Liver (tissue), 9 donors: ENCODE results near the gene LRRC4. TPM values are rescaled to one million over a fixed set of nuclear protein-coding genes. Genes with fewer than 3 reads are reported as not detected.

Experiments
- DNase-seq: peaks from one replicate; pipeline ENCODE4 v3.0.0-alpha.2; 2017; ENCODE audit warnings: low spot score
- H3K27ac ChIP-seq, 2 donors: one replicate each; pipeline ENCODE4 v1.7.0; 2013; ENCODE audit warnings: inconsistent platforms in 2 of 2, low read length in 2 of 2, control low read depth in 1 of 2, low read depth in 1 of 2, mild to moderate bottlenecking in 1 of 2
- H3K27me3 ChIP-seq, 4 donors: one replicate each; pipeline versions ENCODE4 v1.6.1 to v1.7.0; 2013; ENCODE audit warnings: low read length in 3 of 4, inconsistent platforms in 1 of 4, mild to moderate bottlenecking in 1 of 4, moderate library complexity in 1 of 4; ENCODE audit not compliant: control insufficient read depth in 4 of 4, insufficient read depth in 4 of 4
- H3K36me3 ChIP-seq, 4 donors: one replicate each; pipeline versions ENCODE4 v1.6.1 to v1.7.0; 2013; ENCODE audit warnings: low read length in 3 of 4, mild to moderate bottlenecking in 3 of 4, low read depth in 1 of 4, moderate library complexity in 1 of 4; ENCODE audit not compliant: control insufficient read depth in 4 of 4, insufficient read depth in 3 of 4
- H3K4me1 ChIP-seq, 4 donors: one replicate each; pipeline versions ENCODE4 v1.6.1 to v1.7.0; 2013; ENCODE audit warnings: low read length in 3 of 4, mild to moderate bottlenecking in 3 of 4, moderate library complexity in 1 of 4; ENCODE audit not compliant: control insufficient read depth in 4 of 4, insufficient read depth in 4 of 4
- H3K4me3 ChIP-seq, 3 donors: one replicate each; pipeline versions ENCODE4 v1.6.1 to v1.7.0; 2013; ENCODE audit warnings: low read length in 3 of 3, control low read depth in 1 of 3, low read depth in 1 of 3, mild to moderate bottlenecking in 1 of 3
- H3K9ac ChIP-seq, 2 donors: one replicate each; pipeline ENCODE4 v1.7.0; 2013; ENCODE audit warnings: low read length in 2 of 2, mild to moderate bottlenecking in 2 of 2, moderate library complexity in 2 of 2, control low read depth in 1 of 2, low read depth in 1 of 2
- H3K9me3 ChIP-seq, 4 donors: one replicate each; pipeline versions ENCODE4 v1.6.1 to v1.7.0; 2013; ENCODE audit warnings: low read length in 3 of 4; ENCODE audit not compliant: control insufficient read depth in 4 of 4
- EGR1 ChIP-seq, 2 donors: IDR thresholded peaks; 2 replicates each; pipeline ENCODE4 v1.6.1; 2016 to 2018; ENCODE audit warnings: antibody characterized with exemption in 2 of 2, low read depth in 2 of 2
- FOXA1 ChIP-seq: IDR thresholded peaks from 2 replicates; pipeline ENCODE4 v1.6.1; 2016; ENCODE audit warnings: antibody characterized with exemption
- FOXA2 ChIP-seq: IDR thresholded peaks from 2 replicates; pipeline ENCODE4 v1.6.1; 2016; ENCODE audit warnings: antibody characterized with exemption
- GABPA ChIP-seq, 2 donors: IDR thresholded peaks in 1 of 2; conservative IDR thresholded peaks in 1 of 2; 2 replicates each; pipeline ENCODE4 v1.6.1; 2016; ENCODE audit warnings: antibody characterized with exemption in 2 of 2, mild to moderate bottlenecking in 1 of 2, moderate library complexity in 1 of 2
- HNF4A ChIP-seq, 2 donors: conservative IDR thresholded peaks; 2 replicates each; pipeline ENCODE4 v1.6.1; 2016; ENCODE audit warnings: antibody characterized with exemption in 2 of 2, mild to moderate bottlenecking in 2 of 2
- HNF4G ChIP-seq: IDR thresholded peaks from 2 replicates; pipeline ENCODE4 v1.6.1; 2016; ENCODE audit warnings: antibody characterized with exemption
- JUND ChIP-seq, 2 donors: IDR thresholded peaks; 2 replicates each; pipeline ENCODE4 v1.6.1; 2016; ENCODE audit warnings: antibody characterized with exemption in 2 of 2
- MAX ChIP-seq: IDR thresholded peaks from 2 replicates; pipeline ENCODE4 v1.6.1; 2016; ENCODE audit warnings: antibody characterized with exemption
- NR2F2 ChIP-seq: IDR thresholded peaks from 2 replicates; pipeline ENCODE4 v1.6.1; 2016; ENCODE audit warnings: antibody characterized with exemption
- RAD21 ChIP-seq, 2 donors: IDR thresholded peaks; 2 replicates each; pipeline ENCODE4 v1.6.1; 2016; ENCODE audit warnings: antibody characterized with exemption in 2 of 2, mild to moderate bottlenecking in 2 of 2
- RXRA ChIP-seq, 2 donors: IDR thresholded peaks; 2 replicates each; pipeline ENCODE4 v1.6.1; 2017 to 2018; ENCODE audit warnings: antibody characterized with exemption in 2 of 2, mild to moderate bottlenecking in 1 of 2
- SP1 ChIP-seq: IDR thresholded peaks from 2 replicates; pipeline ENCODE4 v1.6.1; 2018; ENCODE audit warnings: antibody characterized with exemption, mild to moderate bottlenecking
- TAF1 ChIP-seq: conservative IDR thresholded peaks from 2 replicates; pipeline ENCODE4 v1.6.1; 2016; ENCODE audit warnings: antibody characterized with exemption, mild to moderate bottlenecking
- YY1 ChIP-seq: IDR thresholded peaks from 2 replicates; pipeline ENCODE4 v1.6.1; 2016; ENCODE audit warnings: antibody characterized with exemption, mild to moderate bottlenecking
- WGBS: extraction: QIAGEN DNeasy Blood & Tissue Kit; methylation state at CpG from one replicate; pipeline ENCODE4 v1.1.7; 2013; 5-methylcytosine and 5-hydroxymethylcytosine counted together
- polyA plus RNA-seq, 2 donors: library from polyadenylated mRNA; stranded (reverse) in 1 of 2; unstranded in 1 of 2; fragments of 200-250 nt in 1 of 2; fragments of >200 nt in 1 of 2; fragmentation: Nextera tagmentation in 1 of 2; extraction: Ambion mirVana in 1 of 2; gene quantifications; one replicate each; pipeline versions ENCODE4 v1.2.1 to v1.2.3, GENCODE V29; 2013 to 2015
- total RNA-seq, 2 donors: library from RNA; depleted of rRNA; stranded (reverse); fragments of >200 nt; gene quantifications; one replicate each; pipeline ENCODE4 v1.2.3, GENCODE V29; 2014
- TF ChIP-seq, protein P1 (sequence below): fragments of 150-350 bp; IDR thresholded peaks from 2 replicates; pipeline ENCODE4 v1.5.1; 2017; ENCODE audit warnings: improper control_type of control experiment, low read depth, low read length; ENCODE audit not compliant: missing input control
- TF ChIP-seq, protein P2 (sequence below): IDR thresholded peaks from 2 replicates; pipeline ENCODE4 v1.6.1; 2016; ENCODE audit warnings: antibody characterized with exemption, mild to moderate bottlenecking
- TF ChIP-seq, protein P3 (sequence below): IDR thresholded peaks from 2 replicates; pipeline ENCODE4 v1.6.1; 2016; ENCODE audit warnings: antibody characterized with exemption
- TF ChIP-seq, protein P4 (sequence below): IDR thresholded peaks from 2 replicates; pipeline ENCODE4 v1.6.1; 2016; ENCODE audit warnings: antibody characterized with exemption
- donor health status: healthy.
- donor health status: healthy.
- donor health status: healthy.
- donor health status: healthy.
- donor health status: healthy.

LRRC4 gene
- total and polyA plus RNA-seq, 4 donors = 0.54 to 2.7 (median 1.2) TPM

GRCh38 chr7:127979113-127979727 lies 52.0 kb downstream of the LRRC4 start (continued):
- TF ChIP-seq, protein P1, sequence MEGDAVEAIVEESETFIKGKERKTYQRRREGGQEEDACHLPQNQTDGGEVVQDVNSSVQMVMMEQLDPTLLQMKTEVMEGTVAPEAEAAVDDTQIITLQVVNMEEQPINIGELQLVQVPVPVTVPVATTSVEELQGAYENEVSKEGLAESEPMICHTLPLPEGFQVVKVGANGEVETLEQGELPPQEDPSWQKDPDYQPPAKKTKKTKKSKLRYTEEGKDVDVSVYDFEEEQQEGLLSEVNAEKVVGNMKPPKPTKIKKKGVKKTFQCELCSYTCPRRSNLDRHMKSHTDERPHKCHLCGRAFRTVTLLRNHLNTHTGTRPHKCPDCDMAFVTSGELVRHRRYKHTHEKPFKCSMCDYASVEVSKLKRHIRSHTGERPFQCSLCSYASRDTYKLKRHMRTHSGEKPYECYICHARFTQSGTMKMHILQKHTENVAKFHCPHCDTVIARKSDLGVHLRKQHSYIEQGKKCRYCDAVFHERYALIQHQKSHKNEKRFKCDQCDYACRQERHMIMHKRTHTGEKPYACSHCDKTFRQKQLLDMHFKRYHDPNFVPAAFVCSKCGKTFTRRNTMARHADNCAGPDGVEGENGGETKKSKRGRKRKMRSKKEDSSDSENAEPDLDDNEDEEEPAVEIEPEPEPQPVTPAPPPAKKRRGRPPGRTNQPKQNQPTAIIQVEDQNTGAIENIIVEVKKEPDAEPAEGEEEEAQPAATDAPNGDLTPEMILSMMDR = no peak
- TF ChIP-seq RAD21 (IDR thresholded peaks at IDR 0.05) (no peak), JUND (IDR thresholded peaks at IDR 0.05) (no peak), FOXA1 (no peak), TAF1 (no peak), NR2F2 (no peak), GABPA (IDR thresholded peaks at IDR 0.05 in 1 of 2, conservative IDR thresholded peaks at IDR 0.05 in 1 of 2) (no peak), RXRA (IDR thresholded peaks at IDR 0.05) (no peak)

- Histone ChIP-seq H3K4me3 (no peak overlapping the region), H3K9ac (no peak overlapping the region), H3K36me3 (peaks cover 3 to 11% (median 8%) of the 10 kb centered on the region in 4 donors), H3K27ac (no peak overlapping the region), H3K4me1 (no peaks in the 10 kb centered on the region), H3K27me3 (no peaks in the 10 kb centered on the region), H3K9me3 (no peaks in the 10 kb centered on the region)
- WGBS = over 99% methylated on average over 4 of the region's 4 CpGs
- TF ChIP-seq EGR1 (IDR thresholded peaks at IDR 0.05; ENCODE audit: low read depth in 2 of 2) = no peak
- no peak for TF ChIP-seq YY1
- TF ChIP-seq HNF4G = no peak
- no peak for TF ChIP-seq SP1
- TF ChIP-seq, protein P2, sequence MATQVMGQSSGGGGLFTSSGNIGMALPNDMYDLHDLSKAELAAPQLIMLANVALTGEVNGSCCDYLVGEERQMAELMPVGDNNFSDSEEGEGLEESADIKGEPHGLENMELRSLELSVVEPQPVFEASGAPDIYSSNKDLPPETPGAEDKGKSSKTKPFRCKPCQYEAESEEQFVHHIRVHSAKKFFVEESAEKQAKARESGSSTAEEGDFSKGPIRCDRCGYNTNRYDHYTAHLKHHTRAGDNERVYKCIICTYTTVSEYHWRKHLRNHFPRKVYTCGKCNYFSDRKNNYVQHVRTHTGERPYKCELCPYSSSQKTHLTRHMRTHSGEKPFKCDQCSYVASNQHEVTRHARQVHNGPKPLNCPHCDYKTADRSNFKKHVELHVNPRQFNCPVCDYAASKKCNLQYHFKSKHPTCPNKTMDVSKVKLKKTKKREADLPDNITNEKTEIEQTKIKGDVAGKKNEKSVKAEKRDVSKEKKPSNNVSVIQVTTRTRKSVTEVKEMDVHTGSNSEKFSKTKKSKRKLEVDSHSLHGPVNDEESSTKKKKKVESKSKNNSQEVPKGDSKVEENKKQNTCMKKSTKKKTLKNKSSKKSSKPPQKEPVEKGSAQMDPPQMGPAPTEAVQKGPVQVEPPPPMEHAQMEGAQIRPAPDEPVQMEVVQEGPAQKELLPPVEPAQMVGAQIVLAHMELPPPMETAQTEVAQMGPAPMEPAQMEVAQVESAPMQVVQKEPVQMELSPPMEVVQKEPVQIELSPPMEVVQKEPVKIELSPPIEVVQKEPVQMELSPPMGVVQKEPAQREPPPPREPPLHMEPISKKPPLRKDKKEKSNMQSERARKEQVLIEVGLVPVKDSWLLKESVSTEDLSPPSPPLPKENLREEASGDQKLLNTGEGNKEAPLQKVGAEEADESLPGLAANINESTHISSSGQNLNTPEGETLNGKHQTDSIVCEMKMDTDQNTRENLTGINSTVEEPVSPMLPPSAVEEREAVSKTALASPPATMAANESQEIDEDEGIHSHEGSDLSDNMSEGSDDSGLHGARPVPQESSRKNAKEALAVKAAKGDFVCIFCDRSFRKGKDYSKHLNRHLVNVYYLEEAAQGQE = no peak
- TF ChIP-seq FOXA1 = no peak
- TF ChIP-seq NR2F2 = no peak
- TF ChIP-seq TAF1 = no peak
- no peak for TF ChIP-seq MAX
- TF ChIP-seq RAD21 (IDR thresholded peaks at IDR 0.05) = no peak
- TF ChIP-seq HNF4A (conservative IDR thresholded peaks at IDR 0.05) = no peak
- TF ChIP-seq JUND (IDR thresholded peaks at IDR 0.05) = no peak
- TF ChIP-seq RXRA (IDR thresholded peaks at IDR 0.05) = no peak
- TF ChIP-seq, protein P1 = no peak
- TF ChIP-seq, protein P3, sequence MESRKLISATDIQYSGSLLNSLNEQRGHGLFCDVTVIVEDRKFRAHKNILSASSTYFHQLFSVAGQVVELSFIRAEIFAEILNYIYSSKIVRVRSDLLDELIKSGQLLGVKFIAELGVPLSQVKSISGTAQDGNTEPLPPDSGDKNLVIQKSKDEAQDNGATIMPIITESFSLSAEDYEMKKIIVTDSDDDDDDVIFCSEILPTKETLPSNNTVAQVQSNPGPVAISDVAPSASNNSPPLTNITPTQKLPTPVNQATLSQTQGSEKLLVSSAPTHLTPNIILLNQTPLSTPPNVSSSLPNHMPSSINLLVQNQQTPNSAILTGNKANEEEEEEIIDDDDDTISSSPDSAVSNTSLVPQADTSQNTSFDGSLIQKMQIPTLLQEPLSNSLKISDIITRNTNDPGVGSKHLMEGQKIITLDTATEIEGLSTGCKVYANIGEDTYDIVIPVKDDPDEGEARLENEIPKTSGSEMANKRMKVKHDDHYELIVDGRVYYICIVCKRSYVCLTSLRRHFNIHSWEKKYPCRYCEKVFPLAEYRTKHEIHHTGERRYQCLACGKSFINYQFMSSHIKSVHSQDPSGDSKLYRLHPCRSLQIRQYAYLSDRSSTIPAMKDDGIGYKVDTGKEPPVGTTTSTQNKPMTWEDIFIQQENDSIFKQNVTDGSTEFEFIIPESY = no peak
- TF ChIP-seq GABPA (IDR thresholded peaks at IDR 0.05 in 1 of 2, conservative IDR thresholded peaks at IDR 0.05 in 1 of 2) = no peak
- TF ChIP-seq, protein P4, sequence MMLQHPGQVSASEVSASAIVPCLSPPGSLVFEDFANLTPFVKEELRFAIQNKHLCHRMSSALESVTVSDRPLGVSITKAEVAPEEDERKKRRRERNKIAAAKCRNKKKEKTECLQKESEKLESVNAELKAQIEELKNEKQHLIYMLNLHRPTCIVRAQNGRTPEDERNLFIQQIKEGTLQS = no peak
- no peak for TF ChIP-seq FOXA2
- DNase-seq = no peak
Measured at GRCh38 chr7:127978421-127978820, 52.8 kb downstream of the LRRC4 start.
